ENCODE measurements around the gene CD6. TPM values are rescaled to one million over a fixed set of nuclear protein-coding genes. Genes with fewer than 3 reads are reported as not detected.

The CD6 gene
- total and polyA plus RNA-seq, 7 donors, result under 0.01 to 14.1 (median 0.98) TPM; not detected in 1

GRCh38 chr11:60929764-60930163 lies 41.7 kb upstream of the CD6 start:
- WGBS, 2 donors, result 81 to 84% methylated on average over 4 of the region's 4 CpGs
- Histone ChIP-seq H3K27me3 (peaks cover 5 to 10% (median 6%) of the 10 kb centered on the region in 3 donors), H3K4me3 (no peak overlapping the region), H3K4me1 (peaks cover 0 to 8% (median 6%) of the 10 kb centered on the region in 4 donors), H3K36me3 (no peaks in the 10 kb centered on the region), H3K9me3 (no peaks in the 10 kb centered on the region), H3K27ac (no peak overlapping the region)
- DNase-seq, result no peak
- TF ChIP-seq EP300 (IDR thresholded peaks at IDR 0.05), result no peak
- TF ChIP-seq POLR2A (IDR thresholded peaks at IDR 0.05), result no peak
- TF ChIP-seq CTCF (IDR thresholded peaks at IDR 0.05), result no peak
- no peak for TF ChIP-seq POLR2AphosphoS5 (IDR thresholded peaks at IDR 0.05)
- intact Hi-C loops (cut with DNase I), result no loop called here

- H3K27me3 ChIP-seq, result peaks cover 0 to 3% (median 0%) of the 10 kb centered on the region in 3 donors
- H3K27ac ChIP-seq, result no peak overlapping the region
- H3K4me3 ChIP-seq, result no peak overlapping the region
- no peaks in the 10 kb centered on the region for H3K9me3 ChIP-seq
- no peaks in the 10 kb centered on the region for H3K36me3 ChIP-seq
- peaks cover 0 to 1% (median under 1%) of the 10 kb centered on the region in 4 donors for H3K4me1 ChIP-seq
- intact Hi-C loops (cut with DNase I), result no loop called here
- no peak for TF ChIP-seq POLR2A (IDR thresholded peaks at IDR 0.05)
- no peak for TF ChIP-seq CTCF (IDR thresholded peaks at IDR 0.05)
- no peak for TF ChIP-seq POLR2AphosphoS5 (IDR thresholded peaks at IDR 0.05)
- no peak for TF ChIP-seq EP300 (IDR thresholded peaks at IDR 0.05)
- DNase-seq, result no peak
- 93 to 94% methylated on average over 4 of the region's 4 CpGs for WGBS, 2 donors
Measured at GRCh38 chr11:60930394-60930793, 41.1 kb upstream of the CD6 start.

- peaks cover 0 to 5% (median 0%) of the 10 kb centered on the region in 4 donors for H3K4me1 ChIP-seq
- no peaks in the 10 kb centered on the region for H3K36me3 ChIP-seq
- H3K4me3 ChIP-seq, result no peak overlapping the region
- no peak overlapping the region for H3K27ac ChIP-seq
- intact Hi-C loops (cut with DNase I), result no loop called here
- H3K27me3 ChIP-seq, result no peaks in the 10 kb centered on the region
- TF ChIP-seq POLR2AphosphoS5 (IDR thresholded peaks at IDR 0.05) (no peak), CTCF (IDR thresholded peaks at IDR 0.05) (no peak), POLR2A (IDR thresholded peaks at IDR 0.05) (no peak), EP300 (IDR thresholded peaks at IDR 0.05) (no peak)
- WGBS, 2 donors, result 69 to 91% methylated on average over 9 of the region's 9 CpGs
- H3K9me3 ChIP-seq, result no peaks in the 10 kb centered on the region
- DNase-seq, result no peak
Measured at GRCh38 chr11:60931917-60932316, 39.6 kb upstream of the CD6 start.

- Histone ChIP-seq H3K4me3 (no peak overlapping the region), H3K4me1 (peaks cover 0 to 6% (median 0%) of the 10 kb centered on the region in 4 donors), H3K27me3 (no peaks in the 10 kb centered on the region), H3K36me3 (peaks cover 0 to 5% (median 0%) of the 10 kb centered on the region in 4 donors), H3K27ac (no peak overlapping the region), H3K9me3 (no peaks in the 10 kb centered on the region)
- intact Hi-C loops (cut with DNase I), result no loop called here
- TF ChIP-seq EP300 (IDR thresholded peaks at IDR 0.05), result no peak
- no peak for TF ChIP-seq CTCF (IDR thresholded peaks at IDR 0.05)
- no peak for TF ChIP-seq POLR2A (IDR thresholded peaks at IDR 0.05)
- no peak for TF ChIP-seq POLR2AphosphoS5 (IDR thresholded peaks at IDR 0.05)
- DNase-seq, result no peak
- 78% methylated on average over 5 of the region's 5 CpGs for WGBS, 2 donors
Measured at GRCh38 chr11:60932605-60933356, 38.7 kb upstream of the CD6 start.
